Brain microvascular endothelial cell (primary cell): ENCODE results near the gene ATP1A1.

Source experiments
- DNase-seq: peaks from one replicate; pipeline ENCODE4 v3.0.0-alpha.2; 2020
- H3K27ac ChIP-seq: fragments of 250-450 bp; sonication (Bioruptor Pico); 2 replicates; pipeline ENCODE4 v1.5.1; 2020; ENCODE audit warnings: mild to moderate bottlenecking, moderate library complexity
- H3K27me3 ChIP-seq: fragments of 250-450 bp; sonication (Bioruptor Pico); replicated peaks from 2 replicates; pipeline ENCODE4 v1.5.1; 2020; ENCODE audit warnings: mild to moderate bottlenecking
- H3K36me3 ChIP-seq: fragments of 250-450 bp; sonication (Bioruptor Pico); replicated peaks from 2 replicates; pipeline ENCODE4 v1.5.1; 2020; ENCODE audit warnings: mild to moderate bottlenecking
- H3K4me3 ChIP-seq: 2 replicates; pipeline ENCODE4 v1.5.1; 2011; ENCODE audit warnings: low read depth, mild to moderate bottlenecking, control low read depth, low read length, moderate library complexity
- in situ Hi-C: cut with HindIII; loops from 2 replicates; pipeline ENCODE4 v1.10.0; 2017; ENCODE audit warnings: low sequenced_read_pairs, low pct_ligation_motif_present
- TF ChIP-seq, protein P1 (sequence below): IDR thresholded peaks from 2 replicates; pipeline ENCODE4 v1.5.1; 2011; ENCODE audit warnings: low read depth, mild to moderate bottlenecking, moderate library complexity, low read length, control low read depth, inconsistent platforms; ENCODE audit errors: missing control alignments

Gene ATP1A1

DNA sequence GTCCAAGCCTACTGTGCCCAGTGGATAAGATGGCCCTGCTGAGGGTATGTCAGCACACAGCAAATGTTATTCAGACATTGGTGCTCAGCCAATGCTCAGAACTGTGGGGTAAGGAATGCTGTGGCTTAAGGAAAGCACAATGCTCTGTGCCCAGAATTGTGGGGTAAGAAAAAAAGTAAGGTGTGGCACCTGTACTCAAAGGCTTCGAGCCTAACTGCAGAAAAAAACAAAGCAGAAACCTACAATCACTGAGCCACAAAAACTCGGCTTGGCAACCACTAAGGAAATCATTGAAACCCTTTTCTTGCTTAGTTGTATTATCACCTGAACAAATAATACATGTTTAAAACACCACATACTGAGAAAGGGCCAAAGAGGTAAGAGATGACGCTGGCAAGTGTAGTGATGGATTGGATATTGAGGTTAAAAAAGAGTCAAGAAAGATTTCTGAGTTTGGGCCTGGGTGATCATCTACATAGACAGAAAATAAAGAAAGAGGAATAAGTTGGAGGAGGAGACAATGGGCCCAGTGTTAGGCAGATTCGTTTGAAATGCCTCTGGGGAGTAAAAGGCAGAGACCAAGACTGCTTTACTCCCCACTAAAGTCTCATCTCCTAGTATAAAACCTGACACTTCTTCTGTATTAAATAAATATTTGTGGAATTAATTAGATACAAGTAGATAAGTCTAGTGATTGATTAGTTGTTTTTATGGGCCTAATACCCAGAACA lies 25.9 kb upstream of the ATP1A1 start:
- H3K4me3 ChIP-seq = no peak overlapping the region
- H3K27ac ChIP-seq = no peak overlapping the region
- H3K27me3 ChIP-seq = no peaks in the 10 kb centered on the region
- no peak for DNase-seq
- in situ Hi-C loops = no loop called here
- H3K36me3 ChIP-seq = no peaks in the 10 kb centered on the region
- TF ChIP-seq, protein P1, sequence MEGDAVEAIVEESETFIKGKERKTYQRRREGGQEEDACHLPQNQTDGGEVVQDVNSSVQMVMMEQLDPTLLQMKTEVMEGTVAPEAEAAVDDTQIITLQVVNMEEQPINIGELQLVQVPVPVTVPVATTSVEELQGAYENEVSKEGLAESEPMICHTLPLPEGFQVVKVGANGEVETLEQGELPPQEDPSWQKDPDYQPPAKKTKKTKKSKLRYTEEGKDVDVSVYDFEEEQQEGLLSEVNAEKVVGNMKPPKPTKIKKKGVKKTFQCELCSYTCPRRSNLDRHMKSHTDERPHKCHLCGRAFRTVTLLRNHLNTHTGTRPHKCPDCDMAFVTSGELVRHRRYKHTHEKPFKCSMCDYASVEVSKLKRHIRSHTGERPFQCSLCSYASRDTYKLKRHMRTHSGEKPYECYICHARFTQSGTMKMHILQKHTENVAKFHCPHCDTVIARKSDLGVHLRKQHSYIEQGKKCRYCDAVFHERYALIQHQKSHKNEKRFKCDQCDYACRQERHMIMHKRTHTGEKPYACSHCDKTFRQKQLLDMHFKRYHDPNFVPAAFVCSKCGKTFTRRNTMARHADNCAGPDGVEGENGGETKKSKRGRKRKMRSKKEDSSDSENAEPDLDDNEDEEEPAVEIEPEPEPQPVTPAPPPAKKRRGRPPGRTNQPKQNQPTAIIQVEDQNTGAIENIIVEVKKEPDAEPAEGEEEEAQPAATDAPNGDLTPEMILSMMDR = no peak

DNA sequence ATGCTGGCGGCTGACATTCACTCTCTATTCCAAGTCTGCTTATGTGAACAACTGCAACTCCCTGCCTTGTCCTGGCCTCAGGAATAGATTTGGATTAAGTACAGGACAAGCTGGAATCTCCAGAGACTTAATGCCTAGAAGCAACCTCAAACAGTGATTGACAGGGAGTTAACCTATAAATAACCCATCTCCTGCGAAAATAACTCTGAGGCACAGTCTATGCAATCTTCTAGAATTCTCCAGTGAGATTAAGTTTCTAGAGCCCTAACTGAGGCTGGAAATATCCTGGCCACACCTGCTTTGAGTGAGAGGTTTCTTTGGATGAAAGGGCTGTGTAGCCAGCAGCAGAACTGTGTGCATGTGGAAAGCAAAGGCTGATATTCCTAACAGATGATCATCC lies 25.3 kb upstream of the ATP1A1 start:
- in situ Hi-C loops = no loop called here
- DNase-seq = no peak
- H3K36me3 ChIP-seq = no peaks in the 10 kb centered on the region
- no peak overlapping the region for H3K27ac ChIP-seq
- TF ChIP-seq, protein P1 = no peak
- H3K27me3 ChIP-seq = no peaks in the 10 kb centered on the region
- no peak overlapping the region for H3K4me3 ChIP-seq

DNA sequence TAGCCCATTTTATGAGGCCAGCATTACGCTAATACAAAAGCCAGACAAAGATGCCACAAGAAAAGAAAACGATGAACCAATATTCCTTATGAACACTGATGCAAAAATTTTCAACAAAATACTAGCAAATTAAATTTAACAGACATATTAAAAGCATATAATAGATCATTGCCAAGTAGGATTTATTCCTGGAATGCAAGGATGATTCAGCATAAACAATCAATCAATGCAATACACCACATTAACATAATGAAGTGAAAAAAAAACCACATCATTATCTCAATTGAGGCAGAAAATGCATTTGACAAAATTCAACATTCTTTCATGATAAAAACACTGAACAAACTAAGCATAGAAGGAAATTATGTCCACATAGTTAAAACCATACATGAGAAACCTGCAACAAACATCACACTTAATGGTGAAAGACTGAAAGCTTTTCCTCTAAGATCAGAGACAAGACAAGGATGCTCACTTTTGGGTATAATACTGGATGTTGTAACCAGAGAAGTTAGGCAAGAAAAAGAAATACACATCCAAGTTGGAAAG lies 22.9 kb upstream of the ATP1A1 start:
- Histone ChIP-seq H3K4me3 (no peak overlapping the region), H3K27me3 (no peaks in the 10 kb centered on the region), H3K27ac (no peak overlapping the region), H3K36me3 (no peaks in the 10 kb centered on the region)
- TF ChIP-seq, protein P1 = no peak
- in situ Hi-C loops = no loop called here
- no peak for DNase-seq

DNA sequence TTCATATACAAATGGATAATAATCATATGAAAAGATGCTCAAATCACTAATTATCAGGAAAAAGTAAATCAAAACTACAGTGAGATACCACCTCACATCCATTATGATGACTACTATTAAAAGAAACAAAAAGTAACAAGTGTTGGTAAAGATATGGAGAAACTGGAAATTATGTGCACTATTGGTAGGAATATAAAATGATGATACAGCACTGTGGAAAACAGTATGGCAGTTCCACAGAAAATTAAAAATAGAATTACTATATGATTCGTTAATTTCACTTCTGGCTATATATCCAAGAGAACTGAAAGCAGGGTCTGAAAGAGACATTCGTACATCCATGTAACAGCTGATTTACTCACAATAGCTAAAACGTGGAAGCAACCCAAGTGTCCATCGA lies 21.1 kb upstream of the ATP1A1 start:
- Histone ChIP-seq H3K36me3 (no peaks in the 10 kb centered on the region), H3K4me3 (no peak overlapping the region), H3K27me3 (no peaks in the 10 kb centered on the region), H3K27ac (no peak overlapping the region)
- in situ Hi-C loops = no loop called here
- TF ChIP-seq, protein P1 = no peak
- DNase-seq = no peak

DNA sequence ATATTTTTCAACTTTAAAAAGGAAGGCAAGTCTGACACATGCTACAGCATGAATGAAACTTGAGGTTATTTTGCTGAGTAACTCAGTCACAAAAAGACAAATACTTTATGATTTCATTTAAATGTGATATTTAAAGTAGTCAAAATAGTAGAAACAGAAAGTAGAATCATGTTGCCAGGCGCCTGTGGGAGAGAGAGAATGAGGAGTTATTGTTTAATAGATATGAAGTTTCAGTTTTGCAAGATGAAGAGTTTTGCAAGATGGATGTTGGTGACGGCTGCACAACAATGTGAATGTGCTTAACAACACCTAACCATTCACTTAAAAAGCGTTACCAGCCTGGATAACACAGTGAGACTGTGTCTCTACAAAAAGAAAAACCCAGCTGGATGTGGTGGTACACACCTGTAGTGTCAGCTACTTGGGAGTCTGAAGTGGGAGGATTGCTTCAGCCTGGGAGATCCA lies 20.7 kb upstream of the ATP1A1 start:
- no peak overlapping the region for H3K4me3 ChIP-seq
- H3K27me3 ChIP-seq = no peaks in the 10 kb centered on the region
- TF ChIP-seq, protein P1 = no peak
- no peak for DNase-seq
- no peaks in the 10 kb centered on the region for H3K36me3 ChIP-seq
- in situ Hi-C loops = no loop called here
- H3K27ac ChIP-seq = no peak overlapping the region

DNA sequence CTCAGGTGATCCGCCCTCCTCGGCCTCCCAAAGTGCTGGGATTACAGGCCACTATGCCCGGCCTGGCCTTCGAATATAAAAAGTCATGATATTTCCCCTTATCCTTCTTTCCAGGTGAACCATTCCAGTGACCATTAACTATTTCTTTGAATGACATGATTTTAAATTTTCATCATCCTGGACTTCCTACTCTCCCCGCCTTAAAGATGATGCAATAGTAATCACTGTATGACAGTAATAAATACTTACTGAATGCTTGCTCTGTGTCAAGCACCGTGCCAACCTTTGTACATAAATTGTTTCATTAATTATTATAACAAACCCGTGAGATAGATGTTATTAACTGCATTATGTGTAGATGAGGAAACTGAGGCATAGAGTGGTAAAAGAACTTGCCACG lies 19.9 kb upstream of the ATP1A1 start:
- TF ChIP-seq, protein P1 = no peak
- H3K36me3 ChIP-seq = no peaks in the 10 kb centered on the region
- H3K27ac ChIP-seq = no peak overlapping the region
- in situ Hi-C loops = no loop called here
- no peak overlapping the region for H3K4me3 ChIP-seq
- DNase-seq = no peak
- no peaks in the 10 kb centered on the region for H3K27me3 ChIP-seq
